SK-N-SH (cell line): ENCODE measurements around the gene SPACA6. TPM values are rescaled to one million over a fixed set of nuclear protein-coding genes. Genes with fewer than 3 reads are reported as not detected.
"Not testable (repeated sequence)": the region's sequence is repeated elsewhere in the genome, so short reads cannot be mapped to it uniquely, and the experiment has no call there.

Source experiments
- CTCF ChIA-PET: fragments of 300-600, 350-600 bp; formaldehyde crosslinking; extraction: SDS; loops from one replicate; lab custom pipeline; 2021; lab: Yijun Ruan, JAX
- POLR2A ChIA-PET: fragments of 350-600 bp; sonication (Branson Sonifier 250); formaldehyde crosslinking; extraction: SDS; loops from one replicate; lab custom pipeline; 2020; ENCODE audit warnings: antibody characterized with exemption, inconsistent platforms; lab: Yijun Ruan, JAX
- DNase-seq: peaks from one replicate; pipeline ENCODE4 v3.0.0; 2012
- H2AFZ ChIP-seq: fragments of 200-600 bp; sonication (generic); 2 replicates; pipeline ENCODE4 v1.8.1; 2016; ENCODE audit warnings: antibody characterized with exemption, mild to moderate bottlenecking, low read depth
- H3F3A ChIP-seq: fragments of 200-600 bp; sonication (generic); replicated peaks from 2 replicates; pipeline ENCODE3; 2016; ENCODE audit warnings: antibody characterized with exemption, mild to moderate bottlenecking; ENCODE audit not compliant: insufficient read depth
- H3K27ac ChIP-seq, 2 experiments: fragments of 200-500 bp in 1 of 2; fragments of 200-600 bp in 1 of 2; sonication (Bioruptor generic) in 1 of 2; sonication (generic), shearing (Covaris generic) in 1 of 2; 2 replicates each; pipeline versions ENCODE4 v1.5.1 to v1.6.1; 2014 to 2016; ENCODE audit warnings: low read depth in 2 of 2, inconsistent platforms in 1 of 2, low read length in 1 of 2, mild to moderate bottlenecking in 1 of 2, mixed read lengths in 1 of 2
- H3K27me3 ChIP-seq: fragments of 200-600 bp; sonication (generic), shearing (Covaris generic); 2 replicates; pipeline ENCODE4 v1.6.1; 2016; ENCODE audit warnings: mixed run types; ENCODE audit not compliant: insufficient read depth
- H3K36me3 ChIP-seq, 2 experiments: fragments of 200-500 bp in 1 of 2; fragments of 200-600 bp in 1 of 2; sonication (Bioruptor generic) in 1 of 2; sonication (generic) in 1 of 2; replicated peaks in 1 of 2; 2 replicates each; pipeline versions ENCODE3 to v1.5.1; 2014 to 2016; ENCODE audit warnings: low read length in 1 of 2, mild to moderate bottlenecking in 1 of 2; ENCODE audit not compliant: insufficient read depth in 2 of 2, control insufficient read depth in 1 of 2
- H3K4me1 ChIP-seq, 2 experiments: fragments of 200-500 bp in 1 of 2; fragments of 200-600 bp in 1 of 2; sonication (Bioruptor generic) in 1 of 2; sonication (generic), shearing (Covaris generic) in 1 of 2; 2 replicates each; pipeline versions ENCODE4 v1.5.1 to v1.6.1; 2014 to 2016; ENCODE audit warnings: low read depth in 1 of 2, low read length in 1 of 2, mixed run types in 1 of 2; ENCODE audit not compliant: insufficient read depth in 2 of 2, control insufficient read depth in 1 of 2
- H3K4me2 ChIP-seq: fragments of 200-600 bp; sonication (generic), shearing (Covaris generic); 2 replicates; pipeline ENCODE4 v1.6.1; 2017; ENCODE audit warnings: mixed run types
- H3K4me3 ChIP-seq, 2 experiments: fragments of 200-500 bp in 1 of 2; fragments of 200-600 bp in 1 of 2; sonication (Bioruptor generic) in 1 of 2; sonication (generic), shearing (Covaris generic) in 1 of 2; 2 replicates each; pipeline versions ENCODE4 v1.5.1 to v1.8.1; 2014 to 2016; ENCODE audit warnings: low read depth in 2 of 2, inconsistent platforms in 1 of 2, low read length in 1 of 2, mild to moderate bottlenecking in 1 of 2, mixed read lengths in 1 of 2, moderate library complexity in 1 of 2
- H3K79me2 ChIP-seq: fragments of 200-600 bp; sonication (generic); 2 replicates; pipeline ENCODE4 v1.8.1; 2017; ENCODE audit warnings: mild to moderate bottlenecking; ENCODE audit not compliant: insufficient read depth
- H3K9ac ChIP-seq: fragments of 200-600 bp; sonication (generic); 2 replicates; pipeline ENCODE4 v1.6.1; 2017; ENCODE audit warnings: mixed run types
- H3K9me2 ChIP-seq: fragments of 200-600 bp; sonication (generic); 2 replicates; pipeline ENCODE4 v1.6.1; 2017; ENCODE audit warnings: mixed run types
- H3K9me3 ChIP-seq: fragments of 200-600 bp; sonication (generic); 2 replicates; pipeline ENCODE4 v1.6.1; 2017; ENCODE audit warnings: mixed run types, mild to moderate bottlenecking, moderate library complexity
- H4K20me1 ChIP-seq: fragments of 200-600 bp; sonication (generic); 2 replicates; pipeline ENCODE4 v1.6.1; 2017; ENCODE audit warnings: mild to moderate bottlenecking, mixed run types; ENCODE audit not compliant: insufficient read depth
- JUND ChIP-seq: IDR thresholded peaks from 2 replicates; pipeline ENCODE4 v1.4.0; 2012
- MXI1 ChIP-seq: IDR thresholded peaks from 2 replicates; pipeline ENCODE4 v1.6.1; 2012; ENCODE audit warnings: mild to moderate bottlenecking, low read depth, low read length, improper control_type of control experiment
- WGBS: methylation state at CpG from one replicate; pipeline ENCODE4 v1.1.6; 2017; ENCODE audit warnings: low lambda C conversion rate; 5-methylcytosine and 5-hydroxymethylcytosine counted together
- polyA plus RNA-seq, 3 experiments: library from polyadenylated mRNA; depleted of rRNA; stranded (reverse); fragments of >200 nt; gene quantifications; 2 replicates each; pipeline ENCODE4 v1.2.3, GENCODE V29; 2012
- TF ChIP-seq, protein P1 (sequence below): IDR thresholded peaks from 2 replicates; pipeline ENCODE4; 2012

SPACA6 gene
- polyA plus RNA-seq, 1 of the 3 experiments (the other 2 are of a cell fraction) = 15.8 TPM

DNA sequence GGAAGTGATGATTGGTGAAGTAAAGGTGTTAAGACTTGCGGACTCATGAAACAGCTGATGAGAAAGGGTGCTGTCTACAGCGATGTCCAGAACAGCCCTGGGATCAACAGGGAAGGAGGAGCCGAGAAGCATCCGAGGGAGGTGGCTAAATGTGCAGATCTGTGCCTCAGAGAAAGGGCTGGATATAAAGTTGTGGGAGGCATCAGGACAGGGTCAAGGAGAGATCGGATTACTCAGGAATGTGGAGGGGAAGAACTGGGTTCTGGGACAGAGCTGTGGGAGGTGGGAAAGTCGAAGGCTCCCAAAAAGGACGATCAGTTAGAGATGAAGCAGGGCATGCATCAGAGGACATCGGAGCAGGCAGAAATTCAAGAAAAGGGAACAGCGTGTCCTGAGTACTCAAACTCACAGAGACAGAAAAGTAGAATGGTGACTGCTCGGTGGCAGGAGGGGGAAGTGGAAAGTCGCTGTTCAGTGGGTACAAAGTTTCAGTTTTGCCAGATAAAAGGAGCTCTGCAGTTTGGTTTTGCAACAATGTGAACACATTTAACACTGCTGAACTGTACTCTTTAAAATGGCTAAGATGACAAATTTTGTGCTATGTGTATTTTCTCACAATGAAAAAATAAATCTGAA lies 48.4 kb upstream of the SPACA6 start:
- H2AFZ ChIP-seq = no peak overlapping the region
- H4K20me1 ChIP-seq = no peaks in the 10 kb centered on the region
- 2% methylated on average over 11 of the region's 11 CpGs for WGBS
- no peaks in the 10 kb centered on the region for H3K4me1 ChIP-seq
- POLR2A ChIA-PET = no interaction called here
- H3K36me3 ChIP-seq = no peaks in the 10 kb centered on the region
- no peaks in the 10 kb centered on the region for H3K79me2 ChIP-seq
- DNase-seq = no peak
- CTCF ChIA-PET = interaction anchor here (1.2 to 2.2 kb wide), 5 partner anchors 12 to 172 kb away, joined by 3 to 8 read pairs (median 7); no protein-coding TSS in a partner anchor
- H3F3A ChIP-seq = no peaks in the 10 kb centered on the region
- no peaks in the 10 kb centered on the region for H3K9me3 ChIP-seq
- no peak overlapping the region for H3K27ac ChIP-seq
- TF ChIP-seq MXI1 = no peak
- no peaks in the 10 kb centered on the region for H3K9me2 ChIP-seq
- no peak overlapping the region for H3K4me2 ChIP-seq
- no peak overlapping the region for H3K4me3 ChIP-seq
- no peak overlapping the region for H3K9ac ChIP-seq
- H3K27me3 ChIP-seq = peaks cover 56% of the 10 kb centered on the region; the same call in 1 of the 2 replicates

DNA sequence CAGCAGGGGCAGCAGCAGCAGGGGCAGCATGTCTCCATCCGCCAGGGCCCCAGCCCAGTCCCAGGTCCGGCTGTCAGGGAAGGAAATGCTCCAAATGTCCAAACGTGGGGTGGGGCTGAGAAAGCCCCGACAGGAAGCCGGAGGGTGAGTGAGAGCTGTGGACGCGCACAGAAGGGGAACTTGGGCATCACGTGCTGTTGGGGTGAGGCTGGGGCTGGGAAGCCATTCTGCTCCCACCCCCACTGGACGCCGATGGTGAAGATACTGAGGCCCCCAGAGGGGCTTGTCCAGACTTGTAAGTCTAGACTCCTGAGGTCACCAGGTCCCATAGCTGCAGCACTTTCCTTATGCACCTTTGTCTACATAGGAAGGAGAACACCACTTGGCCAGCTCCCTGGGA lies 46.4 kb upstream of the SPACA6 start, which contains the start of gene SIGLEC14:
Gene SIGLEC14, minus strand, starts transcription at position 96 of the 400 bp plus-strand sequence. Its CDS starts 66 bp downstream, at position 30.
- DNase-seq, H3K9ac ChIP-seq, H3K36me3 ChIP-seq, POLR2A ChIA-PET, H3K79me2 ChIP-seq, H4K20me1 ChIP-seq, H3K27ac ChIP-seq, H2AFZ ChIP-seq, H3K4me1 ChIP-seq, H3K4me3 ChIP-seq, H3K9me2 ChIP-seq, H3K9me3 ChIP-seq, H3K4me2 ChIP-seq, H3F3A ChIP-seq: not testable (repeated sequence)
- peaks cover 48% of the 10 kb centered on the region; the same call in 1 of the 2 replicates for H3K27me3 ChIP-seq
- 0% methylated on average over 2 of the region's 10 CpGs for WGBS
- CTCF ChIA-PET = interaction anchor here (1.5 kb wide), 1 partner anchor 174 kb away, joined by 6 read pairs; no protein-coding TSS in a partner anchor

DNA sequence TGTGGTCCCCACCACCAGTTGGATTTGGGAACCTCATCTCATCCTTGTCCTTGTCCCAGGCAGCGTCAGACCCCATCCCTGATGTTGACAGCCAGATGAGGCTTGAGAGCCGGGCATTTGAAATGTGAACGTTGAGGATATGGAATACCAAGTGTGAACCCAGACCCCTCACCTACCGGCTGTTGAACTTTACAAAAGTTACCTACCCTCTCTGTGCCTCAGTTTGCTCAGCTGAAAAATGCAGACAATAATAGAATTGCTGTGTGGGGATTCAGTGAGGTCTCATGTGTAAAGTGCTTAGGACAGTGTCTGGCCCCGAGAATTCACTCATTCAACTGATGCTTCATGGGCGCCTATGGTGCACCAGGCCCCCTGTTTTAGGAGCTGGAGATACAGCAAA lies 45.8 kb upstream of the SPACA6 start:
- Histone ChIP-seq H3K4me1 (no peaks in the 10 kb centered on the region), H3K9me3 (no peaks in the 10 kb centered on the region), H3K36me3 (no peaks in the 10 kb centered on the region), H3K9ac (no peak overlapping the region), H3K4me2 (no peak overlapping the region), H3F3A (no peaks in the 10 kb centered on the region), H3K27ac (no peak overlapping the region), H3K79me2 (no peaks in the 10 kb centered on the region), H2AFZ (no peak overlapping the region), H3K27me3 (peaks cover 53% of the 10 kb centered on the region; the same call in 1 of the 2 replicates), H4K20me1 (no peaks in the 10 kb centered on the region), H3K9me2 (no peaks in the 10 kb centered on the region), H3K4me3 (no peak overlapping the region)
- ChIA-PET CTCF (interaction anchor here (1.5 to 1.9 kb wide), 2 partner anchors 14 to 174 kb away, joined by 6 to 11 read pairs; no protein-coding TSS in a partner anchor), POLR2A (no interaction called here)
- 30% methylated on average over 5 of the region's 6 CpGs for WGBS
- no peak for DNase-seq
- TF ChIP-seq, protein P1, sequence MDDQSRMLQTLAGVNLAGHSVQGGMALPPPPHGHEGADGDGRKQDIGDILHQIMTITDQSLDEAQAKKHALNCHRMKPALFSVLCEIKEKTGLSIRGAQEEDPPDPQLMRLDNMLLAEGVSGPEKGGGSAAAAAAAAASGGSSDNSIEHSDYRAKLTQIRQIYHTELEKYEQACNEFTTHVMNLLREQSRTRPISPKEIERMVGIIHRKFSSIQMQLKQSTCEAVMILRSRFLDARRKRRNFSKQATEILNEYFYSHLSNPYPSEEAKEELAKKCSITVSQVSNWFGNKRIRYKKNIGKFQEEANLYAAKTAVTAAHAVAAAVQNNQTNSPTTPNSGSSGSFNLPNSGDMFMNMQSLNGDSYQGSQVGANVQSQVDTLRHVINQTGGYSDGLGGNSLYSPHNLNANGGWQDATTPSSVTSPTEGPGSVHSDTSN = no peak
- no peak for TF ChIP-seq JUND
